Stimulated activated CD8-positive, alpha-beta memory T cell treated with anti-CD3 and anti-CD28 coated beads, Interleukin-2, amount 100 ng/mL, for 48 hours (primary cell): ENCODE results near the gene CTSW.

Experiments
- DNase-seq, 2 donors: peaks; one replicate each; pipeline ENCODE4 v3.0.0-alpha.2; 2020; ENCODE audit warnings: low read depth in 2 of 2

CTSW gene

GRCh38 chr11:65867284-65868071 is 12.2 kb upstream of the CTSW start:
- no peak for DNase-seq

GRCh38 chr11:65868076-65868667 is 11.5 kb upstream of the CTSW start:
- DNase-seq, result no peak

GRCh38 chr11:65868907-65869306 is 10.7 kb upstream of the CTSW start:
- no peak for DNase-seq

DNA sequence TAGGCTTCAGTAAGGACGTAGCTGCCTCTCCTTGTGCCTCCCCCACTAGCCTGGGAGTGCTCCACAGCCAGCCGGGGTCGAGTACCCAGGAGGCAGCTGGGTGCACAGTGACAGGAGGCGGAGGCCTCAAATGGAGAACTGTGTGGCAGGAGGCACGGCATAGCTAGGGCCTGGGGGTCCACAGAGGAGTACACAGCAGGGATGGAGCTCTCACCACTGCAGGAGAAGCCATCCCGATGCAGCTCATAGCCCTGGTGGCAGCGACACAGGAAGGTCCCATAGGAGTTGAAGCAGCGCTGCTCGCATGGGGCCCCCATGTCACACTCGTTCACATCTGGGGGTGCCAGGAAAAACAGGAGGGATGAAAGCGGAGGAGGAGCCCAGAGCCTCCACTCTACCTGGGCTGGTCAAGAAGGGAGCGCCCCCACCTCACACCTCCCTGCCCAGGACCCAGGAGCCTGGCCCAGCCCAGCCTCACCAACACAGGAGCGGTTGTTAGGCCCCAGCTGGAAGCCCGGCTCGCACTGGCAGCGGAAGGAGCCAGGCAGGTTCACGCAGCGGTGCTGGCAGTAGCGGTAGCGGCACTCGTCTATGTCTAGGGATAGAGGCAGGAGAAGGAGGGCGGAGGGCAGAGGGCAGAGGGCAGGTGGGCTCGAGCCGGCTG is 9.9 kb upstream of the CTSW start:
- no peak for DNase-seq

DNA sequence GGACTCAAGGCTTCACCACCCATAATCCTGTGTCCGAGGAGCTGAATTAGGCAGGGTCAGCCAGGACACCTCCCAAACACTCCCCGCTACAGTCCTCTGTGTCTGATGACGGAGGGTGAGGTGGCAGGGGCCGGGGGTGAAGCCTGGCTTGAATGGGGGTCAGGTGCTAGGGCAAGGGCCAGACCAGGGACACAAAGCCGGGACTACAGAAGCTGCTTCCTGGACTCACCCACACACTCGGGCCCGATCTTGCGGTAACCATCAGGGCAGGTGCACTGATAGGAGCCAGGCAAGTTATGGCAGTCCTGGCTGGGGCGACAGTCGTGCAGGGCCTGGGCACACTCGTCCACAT is 9.4 kb upstream of the CTSW start:
- DNase-seq, result no peak

DNA sequence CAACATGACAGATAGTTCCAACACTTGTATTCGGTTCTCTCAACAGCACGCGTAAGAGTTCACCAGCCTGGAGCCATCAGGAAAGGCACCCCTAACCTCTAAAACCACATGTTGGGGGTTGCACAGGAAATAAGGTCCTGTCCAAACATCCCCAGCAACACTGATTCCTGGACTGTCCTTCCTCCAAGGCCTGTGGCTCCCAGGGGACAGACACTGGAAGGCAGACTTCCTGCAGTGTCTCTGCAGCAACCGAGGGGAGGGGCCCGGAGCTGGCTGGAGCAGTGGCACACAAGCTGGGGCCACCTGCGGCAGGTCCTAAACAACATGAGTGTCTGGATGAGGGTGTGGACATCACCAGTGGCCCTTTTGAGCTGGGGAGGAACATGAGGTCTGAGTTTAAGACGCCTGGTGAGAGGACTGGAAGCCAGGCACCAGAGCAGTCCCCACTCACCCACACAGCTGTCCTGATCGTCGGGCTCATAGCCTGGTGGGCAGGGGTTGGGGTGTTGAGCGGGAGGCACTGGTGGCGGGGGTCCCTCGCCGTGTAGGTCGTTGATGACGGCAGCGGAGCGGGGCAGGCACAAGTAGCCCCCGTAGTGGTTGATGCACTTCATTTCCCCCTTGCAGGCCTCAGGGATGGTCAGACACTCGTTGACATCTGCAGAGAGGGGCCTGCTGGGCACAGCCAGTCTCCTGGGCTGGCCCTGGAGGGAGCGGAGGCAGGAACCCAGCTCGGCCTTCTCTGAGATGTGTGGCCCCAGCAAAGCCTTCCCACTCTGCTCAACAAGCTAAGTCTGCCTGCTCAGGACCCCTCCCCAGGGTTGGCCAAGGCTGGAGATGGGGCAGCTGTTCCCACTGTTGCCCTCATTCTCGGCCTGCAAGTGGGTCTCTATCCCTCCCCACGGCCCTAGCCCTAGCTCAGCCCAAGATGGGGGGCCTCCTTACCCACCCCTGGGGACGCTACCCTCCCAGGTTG is 8.6 kb upstream of the CTSW start:
- no peak for DNase-seq

GRCh38 chr11:65871811-65872548 is 7.7 kb upstream of the CTSW start:
- DNase-seq, result no peak

DNA sequence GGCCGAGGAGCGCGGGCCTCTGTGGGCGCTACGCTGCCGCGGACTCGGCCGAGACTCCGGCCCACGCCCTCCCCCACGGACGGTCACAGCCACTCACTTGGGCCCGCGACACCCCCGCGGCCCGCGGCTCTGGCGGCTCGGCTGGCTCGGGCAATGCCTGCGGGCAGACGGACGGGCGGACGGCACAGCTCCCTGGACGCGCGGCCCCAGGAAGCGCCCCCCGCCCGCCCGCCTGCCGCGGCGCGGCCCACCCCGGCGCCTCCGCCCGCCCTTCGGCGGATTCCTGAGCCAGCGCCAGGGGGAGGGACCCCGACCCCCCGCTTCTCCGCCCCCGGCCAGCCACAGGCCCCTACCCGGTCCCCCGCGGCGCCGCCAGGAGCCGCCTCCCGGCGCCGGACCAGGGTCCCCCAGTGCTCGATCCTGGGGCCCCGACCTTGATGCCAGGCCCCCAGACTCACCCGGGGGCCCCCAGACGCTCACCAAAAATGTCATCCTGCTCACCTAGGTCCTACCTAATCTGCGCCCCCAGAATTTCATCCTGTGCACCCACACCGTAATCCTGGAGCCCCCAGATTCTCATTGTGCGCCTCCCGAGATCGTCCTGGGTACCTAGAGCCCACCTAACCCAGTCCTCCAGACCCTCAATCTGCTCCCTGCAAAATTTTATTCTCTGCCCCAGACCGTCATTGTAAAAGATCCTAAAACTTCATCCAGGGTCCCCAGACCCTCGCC is 6.9 kb upstream of the CTSW start, which contains the start of gene EFEMP2:
Gene EFEMP2, minus strand, starts transcription at position 215 of the 732 bp plus-strand sequence. CDS start 446 bp downstream, outside the sequence.
- no peak for DNase-seq

DNA sequence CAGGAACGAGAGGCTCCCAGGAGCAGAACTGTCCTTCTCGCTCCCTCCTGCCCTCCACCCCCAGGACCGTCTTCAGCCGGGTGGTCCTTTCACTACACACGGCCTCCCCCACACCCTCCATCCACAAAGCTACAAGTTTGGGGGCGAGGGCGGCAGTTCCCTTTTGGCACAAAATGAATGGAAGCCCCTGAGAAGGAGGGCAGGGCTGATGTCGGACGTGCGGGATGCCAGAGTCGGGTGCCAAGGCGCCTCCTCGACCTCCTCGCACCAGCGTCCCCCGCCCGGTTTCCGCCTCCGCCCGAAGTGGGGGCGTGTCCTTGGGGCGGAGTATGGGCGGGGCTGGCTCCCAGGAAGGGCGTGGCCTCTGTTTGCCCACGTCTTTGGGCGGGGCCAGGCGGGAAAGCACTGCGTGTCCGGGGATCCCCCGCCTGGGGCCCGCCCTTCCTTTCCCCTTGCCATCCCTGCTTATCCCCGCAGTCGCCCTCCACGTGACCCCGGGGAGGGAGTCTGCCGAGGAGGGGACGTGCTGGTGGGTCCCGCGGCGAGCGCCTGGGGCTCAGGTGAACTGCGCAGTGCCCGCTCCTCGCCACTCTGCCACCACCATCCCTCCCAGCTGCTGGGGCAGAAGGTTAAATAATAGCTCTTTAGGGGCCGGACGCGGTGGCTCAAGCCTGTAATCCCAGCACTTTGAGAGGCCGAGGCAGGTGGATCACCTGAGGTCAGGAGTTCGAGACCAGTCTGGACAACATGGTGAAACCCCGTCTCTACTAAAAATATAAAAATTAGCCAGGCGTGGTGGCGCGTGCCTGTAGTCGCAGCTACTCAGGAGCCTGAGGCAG is 6.1 kb upstream of the CTSW start:
- DNase-seq, result peak; percentile 94 to 95

- no peak for DNase-seq
Observed at GRCh38 chr11:65880027-65880426, 390 bp downstream of the CTSW start.

DNA sequence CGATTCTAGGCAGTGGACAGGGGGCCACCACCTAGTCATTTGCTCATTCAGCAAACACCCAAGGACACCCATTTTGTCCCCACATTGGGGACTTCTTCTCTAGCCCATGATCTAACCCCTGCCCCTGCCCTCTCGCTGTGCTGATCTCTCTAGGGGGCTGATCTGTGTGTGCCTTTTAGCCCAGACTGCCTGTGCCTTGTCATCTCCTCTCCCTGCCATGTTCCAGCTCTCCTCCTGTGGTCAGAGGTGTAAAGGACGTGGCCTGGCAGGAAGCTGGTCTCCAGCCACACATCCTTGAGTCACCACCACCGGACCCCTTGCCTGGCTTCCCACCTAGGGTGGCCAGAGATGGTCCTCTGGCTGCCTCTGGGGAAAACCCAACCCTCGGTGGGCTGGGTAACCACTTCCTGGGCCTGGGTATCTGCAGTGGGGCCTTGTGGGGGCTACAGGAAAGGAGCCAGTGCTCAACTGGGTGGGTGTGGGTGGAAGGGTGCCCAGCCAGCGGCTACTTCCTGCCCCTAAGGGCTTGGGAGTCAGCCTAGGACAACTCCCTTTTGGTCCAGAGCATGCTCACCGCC is 1.3 kb downstream of the CTSW start:
- DNase-seq, result no peak

- no peak for DNase-seq
Observed at GRCh38 chr11:65882120-65883057, 2.8 kb downstream of the CTSW start.

- no peak for DNase-seq
Observed at GRCh38 chr11:65883058-65883761, 3.6 kb downstream of the CTSW start.

GRCh38 chr11:65883786-65884715 is 4.4 kb downstream of the CTSW start:
- DNase-seq, result no peak

- peak; percentile 71 to 73 for DNase-seq
Observed at GRCh38 chr11:65884716-65885092, 5.1 kb downstream of the CTSW start.

- no peak for DNase-seq
Observed at GRCh38 chr11:65885231-65885630, 5.6 kb downstream of the CTSW start.
